HG03558 (cell line): ENCODE data around the gene C21orf58.

Experiments
- ATAC-seq: cut with Tn5 transposase; IDR thresholded peaks from one replicate; pipeline ENCODE4 v1.9.1; 2021; ENCODE audit warnings: moderate number of reproducible peaks; ENCODE audit not compliant: unreplicated experiment; ENCODE audit errors: extremely low read depth

Gene C21orf58

GRCh38 chr21:46265736-46266525, 57.7 kb downstream of the C21orf58 start:
- ATAC-seq: no peak

GRCh38 chr21:46264690-46265144, 59.0 kb downstream of the C21orf58 start:
- no peak for ATAC-seq

- ATAC-seq: no peak
These were observed 59.5 kb downstream of the C21orf58 start for GRCh38 chr21:46264046-46264689.

GRCh38 chr21:46256501-46256994, 67.1 kb downstream of the C21orf58 start:
- no peak for ATAC-seq

- no peak for ATAC-seq
These were observed 67.8 kb downstream of the C21orf58 start for GRCh38 chr21:46255758-46256337.

- ATAC-seq: no peak
These were observed 68.5 kb downstream of the C21orf58 start for GRCh38 chr21:46255166-46255565.

- no peak for ATAC-seq
These were observed 69.3 kb downstream of the C21orf58 start for GRCh38 chr21:46254208-46254975.

GRCh38 chr21:46253610-46254124, 70.0 kb downstream of the C21orf58 start:
- no peak for ATAC-seq

GRCh38 chr21:46252840-46253239, 70.8 kb downstream of the C21orf58 start:
- no peak for ATAC-seq
